ENCODE measurements around the gene POTEI.
"Not testable (repeated sequence)": the region's sequence is repeated elsewhere in the genome, so short reads cannot be mapped to it uniquely, and the experiment has no call there.

Gene POTEI

GRCh38 chr2:130455413-130455812, 53.7 kb downstream of the POTEI start:
- DNase-seq (ENCODE audit: low read depth) = not testable (repeated sequence)

DNA sequence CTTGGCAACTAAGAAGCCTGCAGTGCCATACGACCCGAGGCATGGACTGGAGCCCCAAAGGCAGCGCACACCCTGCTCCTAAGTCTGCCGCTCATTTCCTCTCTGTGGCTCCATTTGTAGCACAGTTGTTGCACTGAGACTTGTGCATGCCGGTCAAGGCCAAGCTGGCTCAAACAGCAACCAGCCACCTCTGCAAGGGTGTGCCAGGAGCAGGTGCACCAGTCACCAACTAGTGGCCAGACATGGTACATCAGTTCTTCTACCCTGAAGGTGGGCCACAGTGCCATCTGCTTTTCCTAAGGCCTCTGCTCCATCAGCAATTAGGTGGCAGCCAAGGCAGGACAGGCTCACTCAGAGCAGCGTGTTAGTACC, 54.4 kb downstream of the POTEI start:
- DNase-seq (ENCODE audit: low read depth) = not testable (repeated sequence)

DNA sequence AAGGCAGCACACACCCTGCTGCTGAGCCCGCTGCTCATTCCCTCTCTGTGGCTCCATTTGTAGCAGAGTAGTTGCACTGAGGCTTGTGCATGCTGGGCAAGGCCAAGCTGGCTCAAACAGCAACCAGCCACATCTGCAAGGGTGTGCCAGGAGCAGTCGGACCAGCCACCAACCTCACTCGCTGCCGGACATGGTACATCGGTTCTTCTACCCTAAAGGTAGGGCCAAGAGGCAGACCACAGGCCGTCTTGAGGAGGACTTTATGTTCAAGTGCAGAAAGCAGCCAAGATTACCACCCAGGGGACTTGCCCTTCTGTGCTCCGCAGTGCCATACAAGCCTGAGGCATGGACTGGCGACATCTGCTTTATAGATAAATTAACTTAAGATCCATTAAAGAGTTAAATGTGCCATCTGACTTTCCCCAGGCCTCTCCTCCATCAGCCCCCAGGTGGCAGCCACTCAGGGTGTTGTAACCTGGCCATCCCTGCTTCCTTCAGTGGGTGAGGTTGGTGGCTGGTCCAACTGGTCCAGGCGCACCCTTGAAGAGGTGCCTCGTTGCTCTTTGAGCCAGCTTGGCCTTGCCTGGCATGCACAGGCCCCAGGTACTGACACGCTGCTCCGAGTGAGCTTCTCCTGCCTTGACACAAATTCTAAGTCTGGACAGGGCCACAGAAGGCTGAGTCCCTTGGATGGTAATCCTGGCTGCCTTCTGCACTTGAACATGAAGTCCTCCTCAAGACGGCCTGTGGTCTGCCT, 55.0 kb downstream of the POTEI start:
- not testable (repeated sequence) for DNase-seq (ENCODE audit: low read depth)

- not testable (repeated sequence) for DNase-seq (ENCODE audit: low read depth)
Observed at GRCh38 chr2:130452897-130453296, 56.2 kb downstream of the POTEI start.

- not testable (repeated sequence) for DNase-seq (ENCODE audit: low read depth)
Observed at GRCh38 chr2:130451823-130452222, 57.3 kb downstream of the POTEI start.

GRCh38 chr2:130451278-130451677, 57.9 kb downstream of the POTEI start:
- not testable (repeated sequence) for DNase-seq (ENCODE audit: low read depth)

- not testable (repeated sequence) for DNase-seq (ENCODE audit: low read depth)
Observed at GRCh38 chr2:130450366-130450765, 58.8 kb downstream of the POTEI start.

DNA sequence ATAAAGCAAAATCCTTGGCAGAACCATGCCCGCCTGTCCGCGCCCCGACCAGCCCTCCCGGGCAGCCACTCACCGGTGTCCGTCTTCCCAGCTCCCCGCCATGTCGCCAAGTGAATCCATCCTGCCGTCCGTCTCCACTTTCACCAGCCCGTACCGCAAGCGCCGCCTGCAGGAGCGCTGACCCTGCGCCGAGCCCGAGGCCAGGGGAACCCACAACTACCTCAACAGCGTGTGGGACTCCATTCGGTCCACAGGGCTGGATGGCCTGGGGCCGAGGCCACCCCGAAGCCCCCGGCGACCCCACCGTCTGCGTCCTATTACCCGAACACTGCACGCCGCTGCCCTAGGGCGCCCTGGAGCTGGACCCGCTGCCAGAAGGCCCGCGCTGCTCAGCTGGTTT, 81.5 kb downstream of the POTEI start:
- DNase-seq (ENCODE audit: low read depth) = peak; percentile 19

- DNase-seq (ENCODE audit: low read depth) = not testable (repeated sequence)
Observed at GRCh38 chr2:130418845-130419244, 90.3 kb downstream of the POTEI start.

DNA sequence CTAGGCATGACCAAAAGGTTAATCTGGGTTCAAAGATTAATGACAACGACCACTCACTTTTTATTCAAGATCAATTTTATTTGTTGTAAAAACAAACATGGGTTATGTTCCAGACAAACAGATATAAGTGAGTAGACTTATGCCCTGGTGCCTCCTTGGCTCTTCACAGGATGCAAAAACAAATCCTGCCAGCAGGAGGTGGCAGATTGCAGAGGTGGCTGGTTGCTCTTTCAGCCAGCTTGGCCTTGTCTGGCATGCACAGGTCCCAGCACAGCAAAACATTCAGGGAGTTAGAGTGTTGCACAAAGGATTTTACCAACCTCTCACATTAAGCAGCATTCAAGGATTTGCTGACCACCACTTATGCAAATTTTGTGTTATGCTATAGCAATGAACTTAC, 92.4 kb downstream of the POTEI start:
- DNase-seq (ENCODE audit: low read depth) = not testable (repeated sequence)
